ENCODE results near the gene SAMD14. TPM values are rescaled to one million over a fixed set of nuclear protein-coding genes. Genes with fewer than 3 reads are reported as not detected.

SAMD14 gene
- polyA plus RNA-seq, 1 experiment: 3.5 TPM

- TF ChIP-seq CTCF (IDR thresholded peaks at IDR 0.05; ENCODE audit: low read depth, low read length): no peak
- Histone ChIP-seq H3K4me3 (ENCODE audit: low read depth, low read length) (no peak overlapping the region), H3K9me3 (ENCODE audit: control insufficient read depth, insufficient read depth, low read length) (no peaks in the 10 kb centered on the region), H3K27me3 (ENCODE audit: control insufficient read depth, insufficient read depth, low read length) (no peaks in the 10 kb centered on the region), H3K27ac (ENCODE audit: low read depth, low read length) (no peak overlapping the region)
- CTCF ChIA-PET: interaction anchor here (1.5 to 1.8 kb wide), 2 partner anchors 9 to 11 kb away, joined by 5 to 17 read pairs; no protein-coding TSS in a partner anchor
- DNase-seq (ENCODE audit: low read depth, low spot score): no peak
- POLR2A ChIA-PET: interaction anchor here (0.5 kb wide), 1 partner anchor 88 kb away, joined by 3 read pairs; no protein-coding TSS in a partner anchor
Observed at GRCh38 chr17:50103252-50103651, 26.7 kb downstream of the SAMD14 start.

- H3K27me3 ChIP-seq (ENCODE audit: control insufficient read depth, insufficient read depth, low read length): no peaks in the 10 kb centered on the region
- TF ChIP-seq CTCF (IDR thresholded peaks at IDR 0.05; ENCODE audit: low read depth, low read length): no peak
- POLR2A ChIA-PET: interaction anchor here (0.5 kb wide), 1 partner anchor 87 kb away, joined by 3 read pairs; no protein-coding TSS in a partner anchor
- DNase-seq (ENCODE audit: low read depth, low spot score): no peak
- CTCF ChIA-PET: interaction anchor here (1.5 to 1.8 kb wide), 2 partner anchors 8 to 12 kb away, joined by 5 to 17 read pairs; no protein-coding TSS in a partner anchor
- H3K4me3 ChIP-seq (ENCODE audit: low read depth, low read length): no peak overlapping the region
- no peaks in the 10 kb centered on the region for H3K9me3 ChIP-seq (ENCODE audit: control insufficient read depth, insufficient read depth, low read length)
- no peak overlapping the region for H3K27ac ChIP-seq (ENCODE audit: low read depth, low read length)
Observed at GRCh38 chr17:50102164-50102991, 27.6 kb downstream of the SAMD14 start.

GRCh38 chr17:50101346-50102163 lies 28.4 kb downstream of the SAMD14 start:
- Histone ChIP-seq H3K27ac (ENCODE audit: low read depth, low read length) (no peak overlapping the region), H3K4me3 (ENCODE audit: low read depth, low read length) (no peak overlapping the region), H3K27me3 (ENCODE audit: control insufficient read depth, insufficient read depth, low read length) (no peaks in the 10 kb centered on the region), H3K9me3 (ENCODE audit: control insufficient read depth, insufficient read depth, low read length) (no peaks in the 10 kb centered on the region)
- TF ChIP-seq CTCF (IDR thresholded peaks at IDR 0.05; ENCODE audit: low read depth, low read length): no peak
- POLR2A ChIA-PET: interaction anchor here (0.5 to 0.6 kb wide), 2 partner anchors 28 to 112 kb away, joined by 3 to 9 read pairs; partner anchors contain the start of gene SAMD14
- CTCF ChIA-PET: interaction anchor here (0.8 kb wide), 1 partner anchor 10 kb away, joined by 3 read pairs; no protein-coding TSS in a partner anchor
- no peak for DNase-seq (ENCODE audit: low read depth, low spot score)

- Histone ChIP-seq H3K4me3 (ENCODE audit: low read depth, low read length) (no peak overlapping the region), H3K9me3 (ENCODE audit: control insufficient read depth, insufficient read depth, low read length) (no peaks in the 10 kb centered on the region), H3K27me3 (ENCODE audit: control insufficient read depth, insufficient read depth, low read length) (no peaks in the 10 kb centered on the region), H3K27ac (ENCODE audit: low read depth, low read length) (no peak overlapping the region)
- ChIA-PET CTCF (interaction anchor here (0.7 to 0.8 kb wide), 2 partner anchors 9 to 197 kb away, joined by 3 read pairs; no protein-coding TSS in a partner anchor), POLR2A (interaction anchor here (0.5 to 0.6 kb wide), 2 partner anchors 29 to 111 kb away, joined by 3 to 9 read pairs; partner anchors contain the start of gene SAMD14)
- DNase-seq (ENCODE audit: low read depth, low spot score): no peak
- TF ChIP-seq CTCF (IDR thresholded peaks at IDR 0.05; ENCODE audit: low read depth, low read length): no peak
Observed at GRCh38 chr17:50100921-50101345, 29.0 kb downstream of the SAMD14 start.

Measured in AG04450 (cell line).